DND-41 (cell line): ENCODE measurements around the gene C6orf47.

ENCODE experiments used
- EZH2 ChIP-seq: IDR thresholded peaks from 3 replicates; pipeline ENCODE4 v1.6.1; 2012; ENCODE audit warnings: borderline replicate concordance, low read depth, mild to moderate bottlenecking, moderate library complexity, low read length, inconsistent platforms; ENCODE audit not compliant: severe bottlenecking
- TF ChIP-seq, protein P1 (sequence below): IDR thresholded peaks from 2 replicates; pipeline ENCODE4 v1.5.1; 2012; ENCODE audit warnings: borderline replicate concordance, low read length, moderate library complexity, mild to moderate bottlenecking; ENCODE audit not compliant: poor library complexity, severe bottlenecking; ENCODE audit errors: extremely low read depth

GRCh38 chr6:31627690-31628287 lies 32.8 kb downstream of the C6orf47 start:
- TF ChIP-seq, protein P1, sequence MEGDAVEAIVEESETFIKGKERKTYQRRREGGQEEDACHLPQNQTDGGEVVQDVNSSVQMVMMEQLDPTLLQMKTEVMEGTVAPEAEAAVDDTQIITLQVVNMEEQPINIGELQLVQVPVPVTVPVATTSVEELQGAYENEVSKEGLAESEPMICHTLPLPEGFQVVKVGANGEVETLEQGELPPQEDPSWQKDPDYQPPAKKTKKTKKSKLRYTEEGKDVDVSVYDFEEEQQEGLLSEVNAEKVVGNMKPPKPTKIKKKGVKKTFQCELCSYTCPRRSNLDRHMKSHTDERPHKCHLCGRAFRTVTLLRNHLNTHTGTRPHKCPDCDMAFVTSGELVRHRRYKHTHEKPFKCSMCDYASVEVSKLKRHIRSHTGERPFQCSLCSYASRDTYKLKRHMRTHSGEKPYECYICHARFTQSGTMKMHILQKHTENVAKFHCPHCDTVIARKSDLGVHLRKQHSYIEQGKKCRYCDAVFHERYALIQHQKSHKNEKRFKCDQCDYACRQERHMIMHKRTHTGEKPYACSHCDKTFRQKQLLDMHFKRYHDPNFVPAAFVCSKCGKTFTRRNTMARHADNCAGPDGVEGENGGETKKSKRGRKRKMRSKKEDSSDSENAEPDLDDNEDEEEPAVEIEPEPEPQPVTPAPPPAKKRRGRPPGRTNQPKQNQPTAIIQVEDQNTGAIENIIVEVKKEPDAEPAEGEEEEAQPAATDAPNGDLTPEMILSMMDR: no peak
- no peak for TF ChIP-seq EZH2
